ENCODE data around the gene DMRT1.

DMRT1 gene

DNA sequence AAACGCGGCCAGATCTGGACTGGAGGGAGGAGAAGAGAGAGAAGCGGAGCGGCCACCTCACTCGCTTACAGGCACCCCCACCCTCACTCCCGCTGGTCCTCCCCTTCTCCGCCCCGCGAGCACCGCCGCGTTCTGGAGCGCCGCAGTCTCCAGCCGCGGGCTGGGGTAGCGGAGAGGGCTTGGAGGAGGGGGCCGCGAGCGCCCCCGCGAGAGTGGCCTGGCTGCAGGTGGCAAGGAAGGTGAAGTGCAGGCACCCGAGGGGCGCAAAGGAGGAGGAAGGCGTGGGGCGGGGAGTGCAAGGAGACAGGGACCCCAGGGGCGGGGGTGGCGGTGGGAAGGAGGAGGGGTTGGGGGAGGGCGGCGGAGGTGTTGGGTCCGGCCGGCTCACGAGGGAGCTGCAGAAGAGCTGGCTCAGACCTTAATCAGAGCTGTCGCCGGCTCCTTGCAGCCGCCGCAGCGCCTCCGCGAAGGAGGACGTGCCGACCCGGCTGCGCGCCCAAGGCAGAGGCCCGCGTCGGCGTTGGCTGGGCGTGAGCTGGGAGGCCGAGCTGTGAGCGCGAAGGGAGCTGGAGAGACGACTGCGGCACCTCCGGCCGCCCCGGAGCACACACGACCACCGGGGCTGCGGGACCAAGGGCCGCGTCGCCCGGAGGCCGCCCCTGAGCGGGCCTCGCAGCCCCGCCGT, 134.9 kb downstream of the DMRT1 start, which contains the start of gene DMRT3:
TSS of gene DMRT3 (plus strand) at position 398 of the 685 bp plus-strand sequence. CDS start 347 bp downstream, outside the sequence.
- Histone ChIP-seq H3K4me3 (ENCODE audit: severe bottlenecking) (no peak within 1 kb of the TSS), H3K36me3 (ENCODE audit: low read depth) (no peaks in the 10 kb centered on the region), H3K9me3 (ENCODE audit: severe bottlenecking) (no peaks in the 10 kb centered on the region), H3K4me1 (ENCODE audit: insufficient read depth, poor library complexity, severe bottlenecking) (no peaks in the 10 kb centered on the region), H3K27me3 (ENCODE audit: insufficient read depth, poor library complexity, severe bottlenecking) (peaks cover 100% of the 10 kb centered on the region), H3K27ac (ENCODE audit: poor library complexity, severe bottlenecking) (no peak within 1 kb of the TSS)
- ATAC-seq (ENCODE audit: low read depth): peak; percentile 16; the same call in 1 of the 3 replicates
- no peak for DNase-seq (ENCODE audit: low spot score)
- no peak for TF ChIP-seq CTCF (IDR thresholded peaks at IDR 0.05; ENCODE audit: poor library complexity, severe bottlenecking)

- H3K27ac ChIP-seq (ENCODE audit: poor library complexity, severe bottlenecking): no peak overlapping the region
- DNase-seq (ENCODE audit: low spot score) (no peak), ATAC-seq (ENCODE audit: low read depth) (peak; percentile 24; the same call in 2 of the 3 replicates)
- no peaks in the 10 kb centered on the region for H3K36me3 ChIP-seq (ENCODE audit: low read depth)
- no peaks in the 10 kb centered on the region for H3K9me3 ChIP-seq (ENCODE audit: severe bottlenecking)
- no peak overlapping the region for H3K4me3 ChIP-seq (ENCODE audit: severe bottlenecking)
- no peak for TF ChIP-seq CTCF (IDR thresholded peaks at IDR 0.05; ENCODE audit: poor library complexity, severe bottlenecking)
- H3K27me3 ChIP-seq (ENCODE audit: insufficient read depth, poor library complexity, severe bottlenecking): peaks cover 100% of the 10 kb centered on the region
- H3K4me1 ChIP-seq (ENCODE audit: insufficient read depth, poor library complexity, severe bottlenecking): no peaks in the 10 kb centered on the region
Observed at GRCh38 chr9:976943-977837, 135.7 kb downstream of the DMRT1 start.

GRCh38 chr9:977838-978830, 136.6 kb downstream of the DMRT1 start:
- Histone ChIP-seq H3K9me3 (ENCODE audit: severe bottlenecking) (no peaks in the 10 kb centered on the region), H3K4me3 (ENCODE audit: severe bottlenecking) (no peak overlapping the region), H3K36me3 (ENCODE audit: low read depth) (no peaks in the 10 kb centered on the region), H3K27me3 (ENCODE audit: insufficient read depth, poor library complexity, severe bottlenecking) (peaks cover 100% of the 10 kb centered on the region), H3K4me1 (ENCODE audit: insufficient read depth, poor library complexity, severe bottlenecking) (no peaks in the 10 kb centered on the region), H3K27ac (ENCODE audit: poor library complexity, severe bottlenecking) (no peak overlapping the region)
- ATAC-seq (ENCODE audit: low read depth) (no peak), DNase-seq (ENCODE audit: low spot score) (no peak)
- no peak for TF ChIP-seq CTCF (IDR thresholded peaks at IDR 0.05; ENCODE audit: poor library complexity, severe bottlenecking)

DNA sequence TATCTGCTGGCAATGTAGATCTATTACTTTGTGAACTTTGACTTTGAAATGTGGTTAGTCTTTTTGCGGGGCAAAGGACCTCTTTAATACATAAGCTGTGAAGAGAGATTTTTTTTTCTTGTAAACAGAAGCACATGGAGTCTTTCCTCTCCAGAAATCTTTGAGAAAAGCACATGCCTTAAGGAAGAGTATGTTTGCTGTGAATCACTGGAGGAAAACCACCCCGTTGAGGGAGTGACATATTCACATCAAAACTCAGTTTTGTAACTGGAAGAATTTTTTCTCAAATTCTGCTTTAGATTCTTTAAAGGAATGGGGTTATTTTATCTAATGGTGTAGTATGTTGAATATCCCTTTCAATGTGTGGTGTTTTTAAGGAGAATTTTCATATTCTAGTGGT, 138.5 kb downstream of the DMRT1 start:
- Histone ChIP-seq H3K4me1 (ENCODE audit: insufficient read depth, poor library complexity, severe bottlenecking) (no peaks in the 10 kb centered on the region), H3K27me3 (ENCODE audit: insufficient read depth, poor library complexity, severe bottlenecking) (peaks cover 100% of the 10 kb centered on the region), H3K9me3 (ENCODE audit: severe bottlenecking) (no peaks in the 10 kb centered on the region), H3K36me3 (ENCODE audit: low read depth) (no peaks in the 10 kb centered on the region), H3K4me3 (ENCODE audit: severe bottlenecking) (no peak overlapping the region), H3K27ac (ENCODE audit: poor library complexity, severe bottlenecking) (no peak overlapping the region)
- DNase-seq (ENCODE audit: low spot score) (no peak), ATAC-seq (ENCODE audit: low read depth) (no peak)
- TF ChIP-seq CTCF (IDR thresholded peaks at IDR 0.05; ENCODE audit: poor library complexity, severe bottlenecking): no peak
